Keratinocyte (primary cell): ENCODE results near the gene TLK1. TPM values are rescaled to one million over a fixed set of nuclear protein-coding genes. Genes with fewer than 3 reads are reported as not detected.

Experiments
- DNase-seq: peaks from one replicate; pipeline ENCODE4 v3.0.0-alpha.2; 2011; ENCODE audit warnings: low read depth, missing footprints, low spot score
- FAIRE-seq: peaks from 2 replicates; lab custom pipeline; 2011; peaks lifted over from hg19 to GRCh38; lab: Jason Lieb, UNC
- H2AFZ ChIP-seq: 2 replicates; pipeline ENCODE4 v1.6.0; 2012; ENCODE audit warnings: low read length, control low read depth, inconsistent platforms; ENCODE audit not compliant: control insufficient read depth
- H3K27ac ChIP-seq: 2 replicates; pipeline ENCODE4 v1.5.1; 2011; ENCODE audit warnings: low read length; ENCODE audit not compliant: control insufficient read depth, insufficient read depth
- H3K27me3 ChIP-seq: 3 replicates; pipeline ENCODE4 v1.6.0; 2011; ENCODE audit warnings: low read length; ENCODE audit not compliant: control insufficient read depth, insufficient read depth; ENCODE audit errors: extremely low read depth
- H3K36me3 ChIP-seq, 2 experiments: 2 replicates in 1 of 2; 3 replicates in 1 of 2; pipeline ENCODE4 v1.5.1; 2011; ENCODE audit warnings: low read length in 2 of 2, mild to moderate bottlenecking in 1 of 2; ENCODE audit not compliant: control insufficient read depth in 2 of 2, insufficient read depth in 2 of 2; ENCODE audit errors: extremely low read depth in 1 of 2
- H3K4me1 ChIP-seq: 3 replicates; pipeline ENCODE4 v1.5.1; 2011; ENCODE audit warnings: low read length; ENCODE audit not compliant: control insufficient read depth, insufficient read depth; ENCODE audit errors: extremely low read depth
- H3K4me2 ChIP-seq: 3 replicates; pipeline ENCODE4 v1.6.0; 2011; ENCODE audit warnings: low read depth, low read length; ENCODE audit not compliant: control insufficient read depth, insufficient read depth; ENCODE audit errors: extremely low read depth
- H3K4me3 ChIP-seq, 3 experiments: fragments of 200-600 bp in 1 of 3; sonication (generic) in 1 of 3; 2 replicates in 2 of 3; 3 replicates in 1 of 3; pipeline ENCODE4 v1.5.1; 2011 to 2016; ENCODE audit warnings: low read length in 3 of 3, mild to moderate bottlenecking in 3 of 3, control low read depth in 2 of 3, inconsistent platforms in 1 of 3, low read depth in 1 of 3, mixed read lengths in 1 of 3, mixed run types in 1 of 3, moderate library complexity in 1 of 3; ENCODE audit not compliant: control insufficient read depth in 2 of 3, insufficient read depth in 2 of 3; ENCODE audit errors: extremely low read depth in 1 of 3
- H3K79me2 ChIP-seq: 2 replicates; pipeline ENCODE4 v1.6.0; 2012; ENCODE audit warnings: low read length; ENCODE audit not compliant: control insufficient read depth, insufficient read depth
- H3K9ac ChIP-seq: 3 replicates; pipeline ENCODE4 v1.6.0; 2011; ENCODE audit warnings: low read length; ENCODE audit not compliant: control insufficient read depth, insufficient read depth; ENCODE audit errors: extremely low read depth
- H3K9me1 ChIP-seq: 3 replicates; pipeline ENCODE4 v1.6.0; 2011; ENCODE audit warnings: low read length; ENCODE audit not compliant: control insufficient read depth, insufficient read depth; ENCODE audit errors: extremely low read depth
- H3K9me3 ChIP-seq: 2 replicates; pipeline ENCODE4 v1.5.1; 2012; ENCODE audit warnings: low read depth, low read length; ENCODE audit not compliant: control insufficient read depth
- H4K20me1 ChIP-seq: 3 replicates; pipeline ENCODE4 v1.6.0; 2011; ENCODE audit warnings: low read length; ENCODE audit not compliant: control insufficient read depth, insufficient read depth; ENCODE audit errors: extremely low read depth
- CTCF ChIP-seq, 3 experiments: IDR thresholded peaks in 1 of 3; conservative IDR thresholded peaks in 1 of 3; optimal IDR thresholded peaks in 1 of 3; 2 replicates in 2 of 3; 3 replicates in 1 of 3; pipeline versions ENCODE3 to v1.5.1; 2011; ENCODE audit warnings: low read length in 3 of 3, mild to moderate bottlenecking in 3 of 3, moderate library complexity in 2 of 3, control low read depth in 1 of 3, inconsistent platforms in 1 of 3; ENCODE audit not compliant: insufficient read depth in 2 of 3; ENCODE audit errors: extremely low read depth in 1 of 3
- EZH2 ChIP-seq: IDR thresholded peaks from one replicate; pipeline ENCODE4 v1.6.1; 2012; ENCODE audit warnings: inconsistent platforms, mild to moderate bottlenecking, low read length, moderate library complexity
- dilution Hi-C: fragments of 300-500 bp; cut with MboI; formaldehyde crosslinking; loops from one replicate; pipeline ENCODE4 v1.7.0; 2020; ENCODE audit warnings: low sequenced_read_pairs; ENCODE audit not compliant: extremely low pct_ligation_motif_present
- polyA plus RNA-seq, 5 experiments: library from polyadenylated mRNA; depleted of rRNA in 3 of 5; stranded (reverse) in 3 of 5; stranded (forward) in 1 of 5; unstranded in 1 of 5; fragments of >200 nt; gene quantifications; 1 replicate in 1 of 5; 2 replicates in 3 of 5; 3 replicates in 1 of 5; pipeline versions ENCODE4 v1.2.1 to v1.2.3, GENCODE V29; 2011 to 2012; ENCODE audit warnings: missing spikeins in 2 of 5, low read depth in 1 of 5, low replicate concordance in 1 of 5

TLK1 gene
- polyA plus RNA-seq, 1 donor (not counting 4 experiments of a cell fraction or from before 2014, with no cell fraction given): 14.7 TPM

DNA sequence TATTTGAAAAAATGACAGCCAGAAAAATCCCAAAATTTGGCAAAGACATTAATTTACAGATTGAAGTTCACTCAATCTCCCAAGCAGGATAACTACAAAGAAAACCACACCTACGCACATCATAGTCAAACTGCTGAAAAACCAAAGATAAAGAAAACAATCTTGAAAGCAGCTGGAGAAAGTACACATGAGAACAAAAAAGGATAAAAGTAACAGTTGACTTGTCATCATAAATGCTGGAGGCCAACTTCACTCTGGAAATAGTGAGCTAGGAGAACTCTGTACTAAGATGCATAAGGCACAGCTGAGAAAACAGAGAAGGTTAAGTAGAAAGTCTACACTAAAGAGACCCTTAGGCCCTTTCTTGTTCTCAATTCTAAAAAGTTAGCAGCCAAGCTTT is 73.1 kb downstream of the TLK1 start:
- TF ChIP-seq CTCF (optimal IDR thresholded peaks at IDR 0.05 in 1 of 3, IDR thresholded peaks at IDR 0.05 in 1 of 3, conservative IDR thresholded peaks at IDR 0.05 in 1 of 3; ENCODE audit: extremely low read depth in 1 of 3, insufficient read depth in 2 of 3, low read length in 3 of 3) (no peak), EZH2 (no peak)
- no peak overlapping the region for H3K4me3 ChIP-seq
- peaks cover 51% of the 10 kb centered on the region for H3K79me2 ChIP-seq
- no peaks in the 10 kb centered on the region for H3K9me3 ChIP-seq
- no peaks in the 10 kb centered on the region for H3K9me1 ChIP-seq
- no peak for DNase-seq
- no peak overlapping the region for H2AFZ ChIP-seq
- H4K20me1 ChIP-seq: no peaks in the 10 kb centered on the region
- H3K9ac ChIP-seq: no peak overlapping the region
- H3K27ac ChIP-seq: no peak overlapping the region
- peak; percentile 51 for FAIRE-seq
- dilution Hi-C loops: no loop called here
- no peak overlapping the region for H3K4me2 ChIP-seq
- H3K27me3 ChIP-seq: no peaks in the 10 kb centered on the region
- H3K4me1 ChIP-seq: peaks cover 3% of the 10 kb centered on the region
- peaks cover 0 to 2% of the 10 kb centered on the region in 2 experiments for H3K36me3 ChIP-seq

- Histone ChIP-seq H3K4me3 (no peak overlapping the region), H3K9ac (no peak overlapping the region), H3K4me2 (no peak overlapping the region), H2AFZ (no peak overlapping the region), H3K9me1 (no peaks in the 10 kb centered on the region), H3K9me3 (no peaks in the 10 kb centered on the region), H3K27ac (no peak overlapping the region), H3K4me1 (peaks cover 3% of the 10 kb centered on the region), H4K20me1 (no peaks in the 10 kb centered on the region), H3K27me3 (no peaks in the 10 kb centered on the region), H3K79me2 (peaks cover 43% of the 10 kb centered on the region), H3K36me3 (peaks cover 0 to 2% of the 10 kb centered on the region in 2 experiments)
- TF ChIP-seq CTCF (optimal IDR thresholded peaks at IDR 0.05 in 1 of 3, IDR thresholded peaks at IDR 0.05 in 1 of 3, conservative IDR thresholded peaks at IDR 0.05 in 1 of 3; ENCODE audit: extremely low read depth in 1 of 3, insufficient read depth in 2 of 3, low read length in 3 of 3) (peak; percentile 60 to 65 (median 64)), EZH2 (no peak)
- peak; percentile 86 for FAIRE-seq
- DNase-seq: peak; percentile 13
- dilution Hi-C loops: no loop called here
Measured at GRCh38 chr2:171086352-171087290, 74.1 kb downstream of the TLK1 start.
